Stimulated activated CD8-positive, alpha-beta memory T cell treated with anti-CD3 and anti-CD28 coated beads, Interleukin-4, amount 100 ng/mL, for 48 hours (primary cell): ENCODE results near the gene GOLGA8Q.
"Not testable (repeated sequence)": the region's sequence is repeated elsewhere in the genome, so short reads cannot be mapped to it uniquely, and the experiment has no call there.

ENCODE experiments used
- DNase-seq: peaks from one replicate; pipeline ENCODE4 v3.0.0-alpha.2; 2020

GOLGA8Q gene

GRCh38 chr15:30551750-30552149 lies at the start of gene GOLGA8Q:
TSS of gene GOLGA8Q (plus strand) at chr15:30552050. CDS start at chr15:30552078, 28 bp downstream.
- DNase-seq, result not testable (repeated sequence)

- DNase-seq, result not testable (repeated sequence)
These were observed 48.7 kb upstream of the GOLGA8Q start for GRCh38 chr15:30502904-30503781.

- DNase-seq, result not testable (repeated sequence)
These were observed 47.5 kb upstream of the GOLGA8Q start for GRCh38 chr15:30504162-30504843.

- not testable (repeated sequence) for DNase-seq
These were observed 37.3 kb upstream of the GOLGA8Q start for GRCh38 chr15:30514545-30514944.

- DNase-seq, result not testable (repeated sequence)
These were observed 28.2 kb upstream of the GOLGA8Q start for GRCh38 chr15:30523453-30524243.

GRCh38 chr15:30525912-30526311 lies 25.9 kb upstream of the GOLGA8Q start:
- not testable (repeated sequence) for DNase-seq

- DNase-seq, result not testable (repeated sequence)
These were observed 22.8 kb upstream of the GOLGA8Q start for GRCh38 chr15:30529049-30529448.

GRCh38 chr15:30566949-30567348 lies 15.1 kb downstream of the GOLGA8Q start:
- not testable (repeated sequence) for DNase-seq

- DNase-seq, result not testable (repeated sequence)
These were observed 21.2 kb downstream of the GOLGA8Q start for GRCh38 chr15:30573012-30573491.

- not testable (repeated sequence) for DNase-seq
These were observed 27.6 kb downstream of the GOLGA8Q start for GRCh38 chr15:30579394-30579970.

- DNase-seq, result not testable (repeated sequence)
These were observed 28.9 kb downstream of the GOLGA8Q start for GRCh38 chr15:30580716-30581115.

GRCh38 chr15:30598953-30599352 lies 47.1 kb downstream of the GOLGA8Q start:
- not testable (repeated sequence) for DNase-seq

- not testable (repeated sequence) for DNase-seq
These were observed 51.9 kb downstream of the GOLGA8Q start, which contains the start of gene GOLGA8H for GRCh38 chr15:30603796-30604195. TSS of gene GOLGA8H (plus strand) at chr15:30604028. CDS start at chr15:30604126, 98 bp downstream.
